ENCODE results near the gene UNC119. TPM values are rescaled to one million over a fixed set of nuclear protein-coding genes. Genes with fewer than 3 reads are reported as not detected.

UNC119 gene
- total RNA-seq, 1 experiment from 2014 or later = 43.2 TPM

GRCh38 chr17:28528327-28529012 is 24.0 kb downstream of the UNC119 start:
- intact Hi-C loops (cut with micrococcal nuclease) = no loop called here
- BruUV-seq (replicated peaks) = no TSS peak
- Histone ChIP-seq H3K79me2 (ENCODE audit: insufficient read depth, low read length) (no peaks in the 10 kb centered on the region), H4K20me1 (ENCODE audit: insufficient read depth) (no peaks in the 10 kb centered on the region), H3K9me3 (ENCODE audit: control insufficient read depth in 1 of 2, insufficient read depth in 1 of 2, low read depth in 1 of 2, low read length in 2 of 2) (no peaks in the 10 kb centered on the region), H2AFZ (ENCODE audit: low read depth, low read length, poor library complexity, severe bottlenecking) (no peak overlapping the region), H3K4me3 (replicated peaks in 1 of 2; ENCODE audit: low read depth in 1 of 2, low read length in 2 of 2) (no peak overlapping the region), H3K27ac (ENCODE audit: low read depth, low read length) (no peak overlapping the region), H3K4me1 (ENCODE audit: control insufficient read depth in 1 of 2, insufficient read depth in 2 of 2, low read length in 2 of 2) (peaks cover 0 to 11% of the 10 kb centered on the region in 2 experiments; a peak in 2 of 4 replicates), H3K36me3 (ENCODE audit: control insufficient read depth in 1 of 2, insufficient read depth in 2 of 2, low read length in 2 of 2) (no peaks in the 10 kb centered on the region), H3K4me2 (ENCODE audit: low read length) (no peak overlapping the region), H3K9me2 (ENCODE audit: insufficient read depth) (no peaks in the 10 kb centered on the region), H3K9ac (ENCODE audit: low read length) (no peak overlapping the region), H3K27me3 (ENCODE audit: insufficient read depth, low read length) (peaks cover 7% of the 10 kb centered on the region)
- TF ChIP-seq EZH2phosphoT487 (IDR thresholded peaks at IDR 0.05; ENCODE audit: borderline replicate concordance) = no peak
- TF ChIP-seq MAX (IDR thresholded peaks at IDR 0.05) = no peak
- TF ChIP-seq CTCF (IDR thresholded peaks at IDR 0.05 in 2 of 3, conservative IDR thresholded peaks at IDR 0.05 in 1 of 3; ENCODE audit: borderline replicate concordance in 1 of 3, insufficient read depth in 1 of 3, low read depth in 2 of 3, low read length in 2 of 3) = no peak
- no peak for TF ChIP-seq POLR2A (IDR thresholded peaks at IDR 0.05; ENCODE audit: borderline replicate concordance, extremely low read depth, insufficient read depth, insufficient read length)
- no peak for TF ChIP-seq EZH2 (IDR thresholded peaks at IDR 0.05)
- TF ChIP-seq ATF3 (IDR thresholded peaks at IDR 0.05) = no peak
- no peak for TF ChIP-seq ZNF274 (IDR thresholded peaks at IDR 0.05; ENCODE audit: low read depth, low read length)
- TF ChIP-seq JUND (IDR thresholded peaks at IDR 0.05) = no peak
- TF ChIP-seq FOSL1 (IDR thresholded peaks at IDR 0.05; ENCODE audit: low read depth) = no peak
- no peak for TF ChIP-seq ZBTB33 (IDR thresholded peaks at IDR 0.05; ENCODE audit: extremely low read depth, insufficient replicate concordance, low read length)
- TF ChIP-seq CEBPB (IDR thresholded peaks at IDR 0.05; ENCODE audit: low read depth) = no peak
- TF ChIP-seq SP1 (IDR thresholded peaks at IDR 0.05; ENCODE audit: low read depth) = no peak
- no peak for TF ChIP-seq POLR2AphosphoS5 (IDR thresholded peaks at IDR 0.05; ENCODE audit: low read depth, low read length)
- ATAC-seq (no peak), DNase-seq (ENCODE audit: low read depth, low spot score) (no peak)
- POLR2A ChIA-PET = no interaction called here
- CTCF ChIA-PET = no interaction called here
- RAD21 ChIA-PET (ENCODE audit: low non-redundant PET in 1 of 2, low total read pairs in 2 of 2, uncharacterized antibody in 2 of 2, unreplicated experiment in 2 of 2) = no interaction called here

All from HCT116 (cell line).